GM21423 (cell line): ENCODE results near the gene TLX1.

ENCODE experiments used
- ATAC-seq: cut with Tn5 transposase; IDR thresholded peaks from one replicate; pipeline ENCODE4 v1.9.1; 2021; ENCODE audit warnings: mild to moderate bottlenecking, moderate library complexity; ENCODE audit not compliant: unreplicated experiment

The TLX1 gene

DNA sequence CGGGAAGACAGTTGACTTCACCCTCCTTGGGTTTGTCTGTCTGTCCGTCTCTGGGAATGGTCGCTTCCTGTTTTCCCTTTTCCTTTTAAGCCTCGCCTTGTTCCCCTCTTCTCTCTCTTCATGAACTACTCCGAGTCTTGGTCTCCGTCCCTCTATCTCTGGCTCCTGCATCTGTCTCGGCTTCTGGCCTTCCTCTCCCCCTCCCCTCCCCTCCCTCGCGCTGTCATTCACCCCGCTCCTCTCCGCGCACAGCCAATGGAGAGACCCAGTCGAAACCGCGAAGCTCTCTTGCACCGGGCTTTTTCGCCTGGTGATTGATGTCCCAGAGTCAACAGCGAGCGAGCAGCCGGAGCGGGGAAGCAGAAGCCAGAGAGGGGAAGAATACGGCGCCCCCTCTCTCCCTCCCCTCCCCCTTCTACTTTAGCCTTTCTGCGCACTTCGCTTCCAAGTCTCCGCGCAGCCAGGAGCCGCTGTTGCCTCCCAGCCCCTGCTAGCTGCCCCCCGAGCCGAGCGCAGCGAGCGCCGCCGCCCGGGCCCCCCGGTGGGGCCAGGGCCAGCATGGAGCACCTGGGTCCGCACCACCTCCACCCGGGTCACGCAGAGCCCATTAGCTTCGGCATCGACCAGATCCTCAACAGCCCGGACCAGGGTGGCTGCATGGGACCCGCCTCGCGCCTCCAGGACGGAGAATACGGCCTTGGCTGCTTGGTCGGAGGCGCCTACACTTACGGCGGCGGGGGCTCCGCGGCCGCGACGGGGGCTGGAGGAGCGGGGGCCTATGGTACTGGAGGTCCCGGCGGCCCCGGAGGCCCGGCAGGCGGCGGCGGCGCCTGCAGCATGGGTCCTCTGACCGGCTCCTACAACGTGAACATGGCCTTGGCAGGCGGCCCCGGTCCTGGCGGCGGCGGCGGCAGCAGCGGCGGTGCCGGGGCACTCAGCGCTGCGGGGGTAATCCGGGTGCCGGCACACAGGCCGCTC, at the start of gene TLX1:
TLX1 (plus strand) TSS at position 317 of the 978 bp plus-strand sequence; CDS start at position 559, 242 bp downstream.
- no peak for ATAC-seq

DNA sequence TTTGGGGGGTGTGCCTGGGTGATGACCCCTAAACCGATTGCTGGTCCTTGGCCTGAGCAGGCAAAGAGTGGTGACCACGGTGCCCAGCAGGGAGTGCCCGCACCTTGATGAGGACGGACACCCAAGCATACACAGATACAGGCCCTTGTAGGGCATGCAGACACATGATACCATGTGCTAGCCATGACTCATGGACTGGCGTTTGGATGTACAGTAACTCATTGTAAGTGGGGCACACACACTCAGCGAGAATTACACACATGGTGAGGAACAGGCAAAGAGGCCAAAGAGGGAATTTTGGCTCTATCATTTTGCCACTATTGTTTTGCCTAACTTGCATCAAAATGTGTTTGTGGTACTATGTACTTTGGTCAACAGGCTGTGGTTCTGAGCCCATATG, 45.3 kb upstream of the TLX1 start:
- ATAC-seq: no peak

DNA sequence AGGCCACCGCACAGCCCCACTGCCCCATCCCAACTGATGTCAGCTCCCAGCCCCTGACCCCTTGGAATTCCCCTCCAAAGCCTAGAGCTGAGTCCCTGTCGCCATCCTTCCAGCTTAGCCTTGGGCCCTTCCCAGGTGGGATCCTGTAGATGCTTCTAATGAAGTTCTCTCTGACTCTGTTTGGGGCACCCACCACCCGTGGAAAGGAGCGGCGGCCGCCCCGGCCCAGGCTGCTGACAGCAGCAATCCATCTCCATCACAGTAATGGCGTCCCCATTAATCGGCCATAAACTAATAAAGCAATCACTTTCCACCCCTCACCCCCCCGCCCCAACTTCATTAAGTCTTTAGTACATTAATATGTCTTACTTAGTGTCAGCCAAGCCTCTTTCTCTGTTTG, 43.7 kb upstream of the TLX1 start:
- no peak for ATAC-seq

DNA sequence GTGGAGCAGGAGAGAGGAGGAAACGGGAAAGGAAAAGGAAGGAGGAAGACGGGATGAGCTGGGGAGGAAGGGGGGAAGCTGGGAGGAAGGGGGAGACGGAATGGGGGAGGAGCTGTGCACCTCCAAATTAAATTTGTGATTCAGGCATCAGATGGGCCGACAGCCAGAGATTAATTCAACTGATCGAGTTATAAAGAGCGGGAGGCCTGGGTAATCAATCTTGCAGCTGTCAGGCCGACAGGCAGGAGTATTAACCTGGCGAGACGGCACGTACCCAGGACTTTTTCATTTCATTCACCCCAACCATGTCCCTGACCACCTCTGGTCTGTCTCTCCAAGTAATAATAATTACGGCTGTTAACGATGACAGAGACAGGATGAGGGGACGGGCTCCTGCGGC, 43.1 kb upstream of the TLX1 start:
- no peak for ATAC-seq

DNA sequence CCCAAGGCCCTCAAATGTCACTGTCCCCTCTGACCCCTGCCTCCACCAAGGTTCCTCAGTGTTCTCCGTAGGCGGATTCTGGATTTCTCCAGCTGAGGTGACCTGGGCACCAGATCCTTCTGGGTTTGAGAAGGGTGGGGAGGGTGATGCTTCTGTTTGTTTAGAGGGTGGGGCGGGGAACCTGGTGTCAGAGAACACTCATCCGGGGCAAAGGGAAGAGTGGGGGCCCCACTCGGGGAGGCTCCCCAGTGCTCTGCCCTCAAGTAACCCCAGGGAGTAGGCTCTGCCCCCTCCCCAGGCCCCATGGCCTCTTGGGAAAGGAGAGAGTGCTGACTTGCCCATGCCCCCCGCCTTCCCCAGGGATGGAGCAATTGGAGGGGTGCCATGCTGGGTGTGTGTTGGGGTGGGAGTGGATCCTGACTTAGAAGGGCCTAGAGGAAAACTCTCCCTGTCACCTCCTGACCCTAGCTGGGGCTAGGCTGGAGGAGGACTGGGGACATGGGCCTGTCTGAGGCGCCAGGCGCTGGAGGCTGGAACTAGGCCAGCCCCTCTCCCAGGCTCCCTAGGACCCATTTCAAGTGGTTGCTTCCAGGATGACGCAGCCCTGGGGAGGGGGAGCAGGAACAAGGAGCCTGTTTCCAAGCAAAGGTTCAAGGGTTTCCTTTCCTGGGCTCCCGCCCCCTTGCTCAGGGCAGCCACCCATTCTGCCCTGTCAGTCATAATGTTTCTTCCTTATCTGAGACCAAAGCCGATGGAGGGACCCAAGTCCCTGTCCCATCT, 41.4 kb upstream of the TLX1 start:
- ATAC-seq: no peak

DNA sequence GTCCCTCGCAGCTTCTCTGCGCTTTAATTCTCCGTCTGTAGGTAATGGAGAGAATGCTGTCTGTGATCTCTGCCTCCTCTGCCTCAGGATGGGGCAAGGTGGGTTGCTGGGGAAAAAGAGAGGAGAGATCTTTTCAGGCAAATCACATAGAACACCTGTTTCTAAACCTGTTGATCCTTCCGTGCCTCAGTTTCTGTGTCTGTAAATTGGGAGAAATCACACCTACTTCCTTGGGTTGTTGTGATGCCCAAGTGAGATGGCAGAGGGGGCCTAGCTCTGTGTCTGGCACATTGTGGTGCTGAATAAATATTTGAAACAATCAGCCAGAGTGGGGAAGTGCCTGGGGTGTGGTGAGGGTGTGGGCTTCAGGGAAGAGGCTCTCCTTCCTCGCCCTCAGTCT, 40.5 kb upstream of the TLX1 start:
- no peak for ATAC-seq

DNA sequence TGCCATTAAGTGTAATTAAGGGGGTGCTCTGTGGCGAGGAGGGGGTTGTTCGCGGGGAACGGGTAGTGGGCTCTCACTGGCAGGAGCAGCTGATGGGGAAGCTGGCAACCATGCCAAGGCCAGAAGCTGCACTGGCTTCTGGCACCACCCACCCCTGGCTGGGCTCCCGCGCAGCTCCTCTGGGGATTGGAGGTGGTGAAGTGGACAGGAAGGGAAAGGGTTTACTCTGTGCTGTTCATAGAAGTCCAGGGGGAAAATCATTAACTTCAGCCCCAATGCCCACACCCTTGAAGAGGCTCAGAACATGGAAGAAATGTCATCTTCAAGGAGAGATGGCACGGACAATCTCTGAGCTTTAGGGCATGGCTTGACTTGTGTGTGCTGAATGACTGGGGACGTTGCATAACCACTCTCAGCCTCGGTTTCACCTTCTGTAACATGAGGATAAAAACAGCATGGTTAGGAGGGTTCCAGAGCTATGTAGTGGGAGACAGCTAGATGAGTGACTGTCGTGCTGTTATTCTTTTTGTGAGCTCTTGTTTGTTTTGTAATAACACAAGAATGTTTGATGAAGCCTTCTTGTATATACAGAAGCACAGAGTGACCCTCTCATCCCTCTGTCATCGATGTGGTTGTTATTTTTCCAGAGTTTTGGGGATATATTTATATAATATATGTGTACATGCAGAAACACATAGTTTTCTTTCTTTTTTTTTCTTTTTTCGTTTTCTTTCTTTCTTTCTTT, 39.4 kb upstream of the TLX1 start:
- no peak for ATAC-seq

DNA sequence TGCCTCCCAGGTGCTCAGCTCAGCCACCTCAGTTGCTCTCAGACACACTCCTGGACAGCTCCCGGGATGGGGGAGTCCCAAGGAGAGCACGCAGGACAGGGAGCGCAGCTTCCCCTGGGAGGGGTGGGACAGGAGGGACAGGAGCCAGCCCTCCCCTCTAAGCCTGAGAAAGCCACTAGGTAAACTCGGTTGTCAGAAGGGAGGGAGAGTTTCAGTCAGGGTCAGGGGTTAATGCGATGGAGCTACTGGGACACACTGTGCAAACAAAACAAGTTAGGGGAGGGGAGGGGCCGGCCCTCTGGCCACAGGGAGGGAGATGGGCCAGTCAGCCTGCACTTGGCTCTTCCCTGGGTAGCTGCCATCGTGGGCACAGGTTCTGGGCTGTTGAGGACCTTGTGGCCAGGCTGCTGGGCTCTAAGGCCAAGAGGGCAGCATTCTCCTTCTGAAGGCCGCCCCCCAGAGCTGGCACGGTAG, 38.2 kb upstream of the TLX1 start:
- ATAC-seq: no peak

DNA sequence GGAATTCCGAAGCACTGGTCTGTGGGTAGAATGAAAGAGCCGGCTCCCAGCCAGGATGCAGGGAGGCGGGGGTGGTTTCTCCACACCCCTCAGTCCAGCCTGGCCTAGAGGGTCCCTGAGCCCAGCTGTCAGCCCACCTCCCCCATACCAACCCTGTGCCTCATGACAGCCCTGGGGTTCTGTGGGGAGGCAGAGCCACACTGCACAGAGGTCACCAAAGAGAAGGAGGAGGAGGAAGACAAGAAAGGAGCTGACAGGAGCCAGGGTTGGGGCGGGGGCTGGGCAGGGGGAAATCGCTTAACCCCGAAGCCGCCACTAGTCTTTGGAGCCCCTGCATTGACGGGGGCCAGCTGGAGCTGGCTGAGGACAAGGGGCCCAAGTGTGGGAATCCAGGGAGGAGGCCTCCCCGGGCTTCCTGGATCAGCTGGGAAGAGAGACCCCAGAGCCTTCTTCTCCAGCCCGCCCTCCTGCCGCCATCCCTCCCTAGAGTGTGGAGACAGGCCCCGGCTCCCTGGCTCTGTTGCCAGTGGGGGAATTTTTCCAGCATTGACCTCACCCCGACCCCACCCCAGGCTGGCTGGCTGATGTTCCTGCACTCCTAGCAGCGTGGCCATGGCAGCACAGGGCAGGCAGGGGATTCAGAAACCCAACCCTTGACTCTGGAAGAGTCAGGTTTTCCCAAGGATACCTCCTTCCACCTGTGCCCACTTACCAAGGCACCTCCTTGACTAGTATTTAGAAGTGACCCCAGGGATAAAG, 36.8 kb upstream of the TLX1 start:
- no peak for ATAC-seq

DNA sequence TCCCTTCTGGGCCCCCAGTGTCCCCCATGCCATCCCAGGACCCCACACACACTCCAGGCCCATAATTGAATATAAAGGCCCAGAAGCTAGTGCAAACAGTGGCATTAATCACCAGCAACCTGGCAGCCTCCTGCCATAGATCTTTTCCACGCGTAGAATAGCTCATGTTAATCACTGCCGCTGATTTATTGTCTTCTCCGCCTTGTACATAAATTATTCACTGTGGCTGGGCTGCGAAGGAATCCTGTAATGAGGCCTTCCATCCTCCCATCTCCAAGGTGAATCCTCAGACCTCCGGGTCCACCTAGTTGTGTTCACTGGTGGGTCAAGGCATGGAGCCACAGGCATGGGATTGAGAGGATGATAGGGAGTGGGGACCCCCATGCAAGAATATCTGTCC, 36.1 kb upstream of the TLX1 start:
- ATAC-seq: no peak

DNA sequence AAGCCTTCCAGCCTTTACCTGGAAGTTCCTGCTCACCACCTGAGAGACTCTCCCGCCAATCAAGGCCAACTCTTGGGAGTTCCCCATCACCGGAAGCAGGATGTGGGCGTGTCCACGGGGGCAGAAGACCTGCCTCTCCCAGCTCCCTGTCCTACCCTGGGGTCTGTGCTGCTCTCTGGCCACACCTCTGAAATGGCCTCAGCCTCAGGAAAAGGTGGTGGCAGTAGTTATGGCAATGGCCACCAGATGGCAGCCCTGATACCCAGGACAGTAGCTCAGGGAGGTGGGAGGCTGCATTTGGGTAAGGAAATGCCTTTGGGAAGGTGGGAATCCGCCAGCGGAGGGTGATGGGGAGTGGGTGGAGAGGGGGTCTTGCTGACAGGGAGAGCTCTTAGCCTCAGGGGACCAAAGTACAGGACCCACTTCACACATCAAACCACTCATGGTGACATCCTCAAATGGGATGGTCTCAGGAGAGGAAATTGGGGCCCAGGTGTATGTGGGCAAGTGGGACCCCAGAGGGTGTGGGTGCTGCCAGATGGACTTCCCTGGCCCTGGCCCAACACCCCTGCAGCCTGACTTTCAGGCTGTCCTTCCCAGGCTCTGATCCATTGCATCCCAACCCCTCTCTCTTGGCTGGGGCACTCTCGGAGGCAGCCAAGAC, 35.4 kb upstream of the TLX1 start:
- ATAC-seq: peak; percentile 78

DNA sequence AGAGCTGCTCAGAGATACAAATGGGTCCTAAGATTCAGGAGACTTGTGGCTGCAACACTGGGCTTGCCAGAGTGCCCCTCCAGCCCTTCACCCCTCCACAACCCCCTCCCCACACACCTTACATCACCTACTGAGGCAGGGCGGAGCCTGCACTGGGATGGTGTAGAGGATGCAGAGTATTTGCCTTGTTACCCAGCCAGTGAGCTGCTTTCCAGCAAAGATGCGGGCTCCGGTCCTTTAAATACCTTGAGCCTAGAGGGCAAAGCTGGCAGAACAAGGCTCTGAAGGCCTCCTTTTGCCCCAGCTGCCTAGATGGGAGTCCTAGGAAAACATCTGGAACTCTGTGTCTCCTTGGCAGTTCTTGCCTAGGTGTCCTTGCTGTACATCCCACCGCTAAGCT, 34.7 kb upstream of the TLX1 start:
- no peak for ATAC-seq

DNA sequence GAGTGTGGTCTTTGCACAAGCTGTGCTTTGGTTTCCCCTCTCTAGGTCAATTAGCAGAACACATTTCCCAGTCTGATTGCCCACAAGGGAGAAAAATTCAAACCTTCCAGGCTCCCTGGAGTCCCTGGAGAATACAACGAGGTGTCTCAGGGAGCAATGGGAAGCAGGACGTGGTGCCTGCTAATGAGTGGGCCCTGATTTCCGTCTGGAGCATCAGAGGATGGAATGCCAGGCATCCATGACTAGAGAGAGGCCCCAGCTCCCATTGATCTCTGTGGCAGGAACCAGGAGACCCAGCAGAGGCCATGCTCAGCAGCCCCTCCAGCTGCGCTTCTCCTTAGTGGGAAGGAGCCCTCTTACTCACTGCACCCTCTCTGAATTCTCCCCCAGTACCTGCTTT, 33.2 kb upstream of the TLX1 start:
- ATAC-seq: no peak

DNA sequence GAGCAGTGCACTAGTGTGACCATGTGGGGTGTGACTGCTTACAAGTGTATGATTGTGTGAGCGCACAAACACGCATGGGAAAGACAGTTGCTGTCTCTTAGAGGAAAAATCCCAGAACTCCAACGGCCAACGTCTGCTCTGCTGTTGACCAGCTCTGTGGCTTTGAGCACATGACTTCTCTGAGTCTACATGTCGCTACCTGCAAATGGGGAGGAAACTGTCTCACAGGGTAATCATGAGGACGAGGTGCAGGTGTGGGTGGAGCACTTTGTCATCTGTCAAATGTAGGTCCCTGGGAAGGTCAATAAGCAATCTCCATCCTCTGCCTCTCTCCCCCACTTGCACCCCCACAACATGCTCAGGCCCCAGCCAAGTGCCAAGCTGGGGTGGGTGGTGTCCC, 31.2 kb upstream of the TLX1 start:
- no peak for ATAC-seq

DNA sequence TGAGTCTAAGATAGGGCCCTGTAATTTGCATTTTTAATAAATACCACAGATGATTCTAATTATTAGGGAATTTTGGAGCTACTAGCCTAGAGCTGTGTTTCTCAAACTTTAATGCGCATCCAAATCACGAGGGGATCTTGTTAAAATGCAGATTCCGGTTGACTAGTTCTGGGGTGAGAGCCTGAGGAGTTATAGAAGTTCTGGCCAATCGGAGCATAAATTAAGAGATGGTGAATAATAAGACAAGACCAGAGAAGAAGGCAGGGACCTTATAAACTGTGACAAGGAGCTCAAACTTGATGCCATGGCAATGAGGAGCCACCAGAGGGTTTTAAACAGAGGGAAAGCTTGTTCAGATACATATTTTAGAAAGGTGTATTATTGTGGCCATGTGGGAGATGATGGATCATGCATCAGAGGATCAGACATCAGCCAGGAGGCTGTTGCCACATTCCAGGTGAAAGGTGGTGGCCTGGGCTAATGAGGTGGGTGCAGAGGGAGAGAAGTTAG, 29.7 kb upstream of the TLX1 start:
- ATAC-seq: no peak

DNA sequence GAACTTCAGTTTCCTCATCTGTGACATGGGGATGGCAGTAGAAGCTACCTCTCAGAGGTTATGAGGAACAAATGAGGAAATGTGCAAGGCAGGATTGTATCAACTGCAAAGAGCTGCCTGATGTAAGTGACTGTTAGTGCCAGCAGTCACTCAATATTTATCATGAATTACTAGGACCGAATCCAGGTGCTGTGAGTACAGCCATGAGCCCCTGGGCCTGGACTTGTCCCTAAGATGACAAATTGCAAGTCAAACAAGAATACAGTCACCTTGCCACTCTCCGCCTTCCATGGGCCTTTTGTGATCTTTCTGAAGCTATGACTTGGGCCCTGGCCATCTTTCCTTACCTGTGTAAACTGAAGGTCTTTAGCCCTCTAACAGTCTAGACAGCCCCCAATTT, 27.7 kb upstream of the TLX1 start:
- no peak for ATAC-seq

DNA sequence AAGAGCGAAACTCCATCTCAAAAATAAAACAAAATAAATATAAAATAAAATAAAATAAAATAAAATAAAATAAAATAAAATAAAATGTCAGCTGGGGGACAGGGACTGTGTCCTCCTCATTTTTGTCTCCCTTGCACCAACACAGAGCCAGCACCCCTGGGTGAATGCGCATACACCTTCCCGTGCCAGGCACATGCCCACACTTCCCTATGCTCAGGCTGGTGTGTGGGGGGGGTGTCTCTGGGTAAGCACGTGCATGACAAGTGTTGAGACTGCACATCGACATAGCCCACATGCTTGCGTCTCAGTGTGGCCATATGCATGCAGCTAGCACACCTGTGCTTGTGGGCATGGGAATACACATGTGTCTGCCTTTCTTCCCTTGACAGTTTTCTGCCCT, 24.7 kb upstream of the TLX1 start:
- no peak for ATAC-seq

DNA sequence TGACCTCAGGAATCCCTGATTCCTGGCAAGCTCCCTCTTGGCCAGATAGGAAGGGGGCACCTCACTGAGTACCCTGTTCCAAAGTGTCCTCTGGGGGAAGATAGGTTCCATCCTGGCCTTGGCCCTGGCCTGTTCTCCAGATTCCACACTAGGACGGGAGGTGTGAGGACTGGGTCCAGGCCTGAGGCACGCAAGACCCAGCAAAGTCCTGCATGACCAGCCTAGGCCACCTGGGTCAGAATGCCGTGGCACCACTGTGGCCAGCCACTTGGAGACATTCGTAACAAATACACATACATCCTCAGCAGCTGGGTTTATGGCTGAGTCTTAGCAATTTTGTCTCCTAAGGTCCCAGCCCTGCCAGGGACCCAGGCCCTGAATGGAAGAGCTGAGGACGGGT, 23.3 kb upstream of the TLX1 start:
- no peak for ATAC-seq

DNA sequence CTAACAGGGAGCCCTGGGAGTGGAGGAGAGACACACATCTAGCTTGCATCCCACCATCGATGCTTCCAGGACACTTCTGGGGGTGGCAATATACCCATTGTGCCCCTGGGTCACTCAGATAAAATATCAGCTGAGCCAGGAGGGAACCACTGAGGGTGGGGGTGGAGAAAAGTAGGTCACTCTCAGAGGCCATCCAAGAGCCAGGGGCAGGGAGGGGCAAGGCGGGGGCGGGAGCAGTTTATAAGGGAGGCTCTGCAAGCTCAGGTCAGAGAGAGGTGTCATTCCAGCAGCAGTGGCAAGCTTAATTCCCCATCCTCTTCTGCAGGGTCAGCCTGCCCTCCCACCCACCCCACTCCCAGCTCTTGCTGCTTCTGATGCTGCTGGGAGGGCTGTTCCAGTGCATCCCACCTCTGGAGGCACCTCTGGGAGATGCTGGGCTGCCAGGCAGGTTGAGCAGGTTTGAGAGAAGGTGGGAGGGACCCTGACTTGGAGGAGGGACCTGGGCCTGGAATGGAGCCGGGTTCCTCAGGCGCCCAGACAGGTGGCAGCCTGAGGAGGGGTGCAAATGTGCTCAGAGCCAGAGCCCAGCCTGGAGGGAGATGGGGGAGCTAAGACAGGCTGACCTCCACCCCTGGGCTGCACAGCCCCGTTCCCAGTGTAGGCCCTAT, 20.1 kb upstream of the TLX1 start:
- no peak for ATAC-seq
